IMR-90 (cell line): ENCODE data around the gene THSD7B. TPM values are rescaled to one million over a fixed set of nuclear protein-coding genes. Genes with fewer than 3 reads are reported as not detected.

Source experiments
- ATAC-seq: fragments of 200-7000 bp; cut with Tn5 transposase; 2 replicates; pipeline ENCODE4 v1.9.1; 2020; ENCODE audit warnings: low read depth, mild to moderate bottlenecking, moderate library complexity
- BruUV-seq: library from RNA; stranded (reverse); fragments of 400-500 nt; replicated peaks from 2 replicates; lab custom pipeline; 2021; lab: Mats Ljungman, UMichigan
- CTCF ChIA-PET: fragments of 300-600 bp; formaldehyde crosslinking; extraction: SDS; loops from one replicate; lab custom pipeline; 2021; ENCODE audit warnings: antibody characterized with exemption; lab: Yijun Ruan, JAX
- POLR2A ChIA-PET: fragments of 300-600 bp; sonication (Branson Sonifier 250); formaldehyde crosslinking; loops from one replicate; lab custom pipeline; 2022; ENCODE audit warnings: antibody characterized with exemption; ENCODE audit not compliant: unreplicated experiment; lab: Charles Lee
- DNase-seq: peaks from one replicate; pipeline ENCODE4 v3.0.0; 2013
- H2AFZ ChIP-seq: replicated peaks from 2 replicates; pipeline ENCODE3; 2013; ENCODE audit warnings: low read length, mild to moderate bottlenecking; ENCODE audit not compliant: poor library complexity
- H2AK5ac ChIP-seq: 2 replicates; pipeline ENCODE4 v1.6.1; 2013; ENCODE audit warnings: low read depth, low read length, inconsistent platforms
- H2AK9ac ChIP-seq: replicated peaks from 2 replicates; pipeline ENCODE3; 2013; ENCODE audit warnings: mild to moderate bottlenecking, low read depth, low read length, moderate library complexity; ENCODE audit not compliant: poor library complexity
- H2BK120ac ChIP-seq: 2 replicates; pipeline ENCODE4 v1.6.1; 2013; ENCODE audit warnings: low read depth, low read length, inconsistent platforms
- H2BK15ac ChIP-seq: 3 replicates; pipeline ENCODE4 v1.6.1; 2013; ENCODE audit warnings: low read depth, low read length, inconsistent platforms
- H2BK20ac ChIP-seq: 2 replicates; pipeline ENCODE4 v1.6.1; 2013; ENCODE audit warnings: low read depth, mild to moderate bottlenecking, inconsistent platforms, low read length, moderate library complexity
- H2BK5ac ChIP-seq: 2 replicates; pipeline ENCODE4 v1.6.1; 2013; ENCODE audit warnings: mild to moderate bottlenecking, low read depth, low read length, inconsistent platforms; ENCODE audit not compliant: poor library complexity, severe bottlenecking
- H3K14ac ChIP-seq: replicated peaks from 2 replicates; pipeline ENCODE4 v1.6.1; 2013; ENCODE audit warnings: low read depth, low read length, inconsistent platforms
- H3K18ac ChIP-seq: 2 replicates; pipeline ENCODE4 v1.6.1; 2013; ENCODE audit warnings: low read depth, low read length, control low read depth
- H3K23ac ChIP-seq: 2 replicates; pipeline ENCODE4 v1.6.1; 2013; ENCODE audit warnings: low read depth, low read length, inconsistent platforms
- H3K27ac ChIP-seq: 2 replicates; pipeline ENCODE4 v1.5.1; 2013; ENCODE audit warnings: mild to moderate bottlenecking, control low read depth, low read length; ENCODE audit not compliant: insufficient read depth
- H3K27me3 ChIP-seq: 2 replicates; pipeline ENCODE4 v1.6.1; 2013; ENCODE audit warnings: low read length; ENCODE audit not compliant: control insufficient read depth, insufficient read depth
- H3K36me3 ChIP-seq: 2 replicates; pipeline ENCODE4 v1.6.1; 2013; ENCODE audit warnings: low read length, mixed read lengths; ENCODE audit not compliant: control insufficient read depth, insufficient read depth
- H3K4ac ChIP-seq: 2 replicates; pipeline ENCODE4 v1.6.1; 2013; ENCODE audit warnings: low read depth, low read length, inconsistent platforms
- H3K4me1 ChIP-seq: 2 replicates; pipeline ENCODE4 v1.6.1; 2013; ENCODE audit warnings: low read length, mixed read lengths; ENCODE audit not compliant: control insufficient read depth, insufficient read depth
- H3K4me2 ChIP-seq: 2 replicates; pipeline ENCODE4 v1.6.1; 2013; ENCODE audit warnings: low read depth, mild to moderate bottlenecking, control low read depth, low read length, moderate library complexity
- H3K4me3 ChIP-seq: 2 replicates; pipeline ENCODE4 v1.5.1; 2013; ENCODE audit warnings: low read depth, mild to moderate bottlenecking, control low read depth, low read length, moderate library complexity; ENCODE audit not compliant: insufficient read depth
- H3K56ac ChIP-seq: 2 replicates; pipeline ENCODE4 v1.6.1; 2013; ENCODE audit warnings: low read length, inconsistent platforms; ENCODE audit not compliant: insufficient read depth; ENCODE audit errors: extremely low read depth
- H3K79me1 ChIP-seq, 2 experiments: 2 replicates each; pipeline ENCODE4 v1.6.1; 2013; ENCODE audit warnings: low read length in 2 of 2, inconsistent platforms in 1 of 2, low read depth in 1 of 2
- H3K9ac ChIP-seq: 2 replicates; pipeline ENCODE4 v1.6.1; 2013; ENCODE audit warnings: low read depth, low read length, control low read depth
- H3K9me1 ChIP-seq: 2 replicates; pipeline ENCODE4 v1.6.1; 2013; ENCODE audit warnings: low read length, inconsistent platforms; ENCODE audit not compliant: insufficient read depth
- H3K9me3 ChIP-seq: 2 replicates; pipeline ENCODE4 v1.6.1; 2013; ENCODE audit warnings: low read length; ENCODE audit not compliant: control insufficient read depth, insufficient read depth
- H4K20me1 ChIP-seq: 2 replicates; pipeline ENCODE4 v1.6.1; 2013; ENCODE audit warnings: low read length, inconsistent platforms; ENCODE audit not compliant: insufficient read depth
- H4K5ac ChIP-seq: 2 replicates; pipeline ENCODE4 v1.6.1; 2013; ENCODE audit warnings: mild to moderate bottlenecking, low read depth, low read length, control low read depth
- H4K8ac ChIP-seq, 2 experiments: 2 replicates each; pipeline ENCODE4 v1.6.1; 2013; ENCODE audit warnings: low read depth in 2 of 2, low read length in 2 of 2, control low read depth in 1 of 2, inconsistent platforms in 1 of 2
- H4K91ac ChIP-seq: 2 replicates; pipeline ENCODE4 v1.6.1; 2013; ENCODE audit warnings: low read depth, low read length, inconsistent platforms; ENCODE audit not compliant: insufficient read depth
- BHLHE40 ChIP-seq: fragments of 150-350 bp; IDR thresholded peaks from 2 replicates; pipeline ENCODE4 v1.6.1; 2016; ENCODE audit warnings: mild to moderate bottlenecking, low read depth, low read length
- CEBPB ChIP-seq: IDR thresholded peaks from 2 replicates; pipeline ENCODE4 v1.6.1; 2012; ENCODE audit warnings: low read depth, low read length, improper control_type of control experiment
- CHD1 ChIP-seq: IDR thresholded peaks from 2 replicates; pipeline ENCODE4 v1.6.1; 2012; ENCODE audit warnings: low read depth, low read length, improper control_type of control experiment
- CTCF ChIP-seq: conservative IDR thresholded peaks from 2 replicates; pipeline ENCODE4 v1.5.1; 2012; ENCODE audit warnings: mild to moderate bottlenecking, low read depth, low read length, improper control_type of control experiment
- ELK1 ChIP-seq: fragments of 150-350 bp; IDR thresholded peaks from 2 replicates; pipeline ENCODE4 v1.6.1; 2016; ENCODE audit warnings: low read depth, mild to moderate bottlenecking, low read length, moderate library complexity, borderline replicate concordance
- FOS ChIP-seq: fragments of 150-350 bp; IDR thresholded peaks from 2 replicates; pipeline ENCODE4 v1.6.1; 2016; ENCODE audit warnings: low read depth, low read length
- MAFK ChIP-seq: IDR thresholded peaks from 2 replicates; pipeline ENCODE4 v1.6.1; 2012; ENCODE audit warnings: low read depth, low read length, improper control_type of control experiment
- MAZ ChIP-seq: IDR thresholded peaks from 2 replicates; pipeline ENCODE4 v1.6.1; 2012; ENCODE audit warnings: low read depth, mild to moderate bottlenecking, low read length, improper control_type of control experiment, moderate library complexity, borderline replicate concordance
- MXI1 ChIP-seq: IDR thresholded peaks from 2 replicates; pipeline ENCODE4 v1.6.1; 2012; ENCODE audit warnings: low read depth, mild to moderate bottlenecking, low read length, moderate library complexity, borderline replicate concordance
- NFE2L2 ChIP-seq: fragments of 150-350 bp; IDR thresholded peaks from 2 replicates; pipeline ENCODE4 v1.6.1; 2016; ENCODE audit warnings: low read depth, mild to moderate bottlenecking, low read length
- POLR2A ChIP-seq: IDR thresholded peaks from 2 replicates; pipeline ENCODE4 v1.6.1; 2012; ENCODE audit warnings: mild to moderate bottlenecking, low read depth, low read length
- RAD21 ChIP-seq: IDR thresholded peaks from 2 replicates; pipeline ENCODE4 v1.6.1; 2012; ENCODE audit warnings: low read length, improper control_type of control experiment
- RCOR1 ChIP-seq: IDR thresholded peaks from 2 replicates; pipeline ENCODE4 v1.6.1; 2012; ENCODE audit warnings: mild to moderate bottlenecking, low read length, improper control_type of control experiment; ENCODE audit not compliant: insufficient replicate concordance
- RFX5 ChIP-seq: IDR thresholded peaks from 2 replicates; pipeline ENCODE4 v1.8.0; 2012; ENCODE audit warnings: low read depth, mild to moderate bottlenecking, low read length, moderate library complexity
- SMC3 ChIP-seq: fragments of 150-350 bp; IDR thresholded peaks from 2 replicates; pipeline ENCODE4 v1.6.1; 2016; ENCODE audit warnings: low read depth, mild to moderate bottlenecking, antibody characterized with exemption, low read length, moderate library complexity
- USF2 ChIP-seq: fragments of 150-350 bp; IDR thresholded peaks from 2 replicates; pipeline ENCODE4 v1.6.1; 2017; ENCODE audit warnings: mild to moderate bottlenecking, antibody characterized with exemption, low read length, low read depth
- WGBS, 2 experiments: methylation state at CpG; one replicate each; pipeline versions ENCODE4 v1.1.5 to v1.1.7; 2013; ENCODE audit warnings: missing lambda C conversion rate in 2 of 2; ENCODE audit not compliant: insufficient read length in 1 of 2; ENCODE audit errors: extremely low coverage in 2 of 2; 5-methylcytosine and 5-hydroxymethylcytosine counted together
- dilution Hi-C: fragments of 300-500 bp; cut with HindIII; formaldehyde crosslinking; loops from one replicate; pipeline ENCODE4 v1.14.3; 2018; ENCODE audit warnings: low sequenced_read_pairs; ENCODE audit not compliant: unreplicated experiment
- in situ Hi-C: fragments of 300-500 bp; cut with MboI; formaldehyde crosslinking; loops from 3 replicates; pipeline ENCODE4 v1.14.3; 2019; ENCODE audit warnings: low sequenced_read_pairs, inconsistent platforms, mixed read lengths
- intact Hi-C: fragments of 100-400 bp; cut with micrococcal nuclease; formaldehyde crosslinking; loops from 2 replicates; pipeline ENCODE4 v1.10.0; 2022
- polyA plus RNA-seq, 3 experiments: library from polyadenylated mRNA; depleted of rRNA; stranded (reverse); fragments of >200 nt; gene quantifications; 2 replicates each; pipeline ENCODE4 v1.2.3, GENCODE V29; 2012; ENCODE audit warnings: low replicate concordance in 1 of 3
- total RNA-seq: library from RNA; depleted of rRNA; stranded (reverse); fragments of >200 nt; gene quantifications from 2 replicates; pipeline ENCODE4 v1.2.3, GENCODE V29; 2012

The THSD7B gene
- total and polyA plus RNA-seq, 2 of the 4 experiments (the other 2 are of a cell fraction) = not detected

DNA sequence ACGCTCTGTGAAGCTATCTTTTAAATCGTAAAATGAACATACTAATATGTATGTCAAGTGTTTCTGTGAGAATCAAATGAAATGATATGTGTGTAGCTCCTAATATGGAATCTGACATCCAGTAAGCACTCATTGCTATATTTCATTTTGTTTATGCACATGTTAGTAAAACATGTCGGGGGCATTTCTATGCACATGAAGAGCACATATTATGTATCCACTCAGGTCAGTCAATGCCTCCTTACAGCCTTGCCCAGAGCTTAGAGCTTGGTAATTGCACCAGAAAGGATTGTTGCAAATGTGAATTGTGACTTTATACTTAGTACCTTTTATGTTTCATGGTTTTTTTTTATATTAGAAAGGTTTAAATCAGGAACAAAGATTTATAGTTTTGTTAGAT lies 735.3 kb downstream of the THSD7B start:
- no peak overlapping the region for H3K56ac ChIP-seq
- no peak overlapping the region for H3K23ac ChIP-seq
- H3K9me3 ChIP-seq = peaks cover 9% of the 10 kb centered on the region; the same call in 1 of the 2 replicates
- no TSS peak for BruUV-seq
- no peak overlapping the region for H4K91ac ChIP-seq
- intact Hi-C loops = no loop called here
- H3K18ac ChIP-seq = no peak overlapping the region
- no peak for ATAC-seq
- in situ Hi-C loops = no loop called here
- no peaks in the 10 kb centered on the region for H3K27me3 ChIP-seq
- dilution Hi-C loops = no loop called here
- no peak overlapping the region for H2BK20ac ChIP-seq
- no peaks in the 10 kb centered on the region for H3K9me1 ChIP-seq
- no peaks in the 10 kb centered on the region for H3K4me1 ChIP-seq
- H2AK5ac ChIP-seq = no peak overlapping the region
- no peaks in the 10 kb centered on the region for H3K36me3 ChIP-seq
- no peak overlapping the region for H4K8ac ChIP-seq
- WGBS, 2 experiments = no CpG with 5 or more reads among the region's 3 CpGs
- H3K9ac ChIP-seq = no peak overlapping the region
- H4K20me1 ChIP-seq = no peaks in the 10 kb centered on the region
- no peak overlapping the region for H2AFZ ChIP-seq
- no peak overlapping the region for H2BK15ac ChIP-seq
- H2BK5ac ChIP-seq = no peak overlapping the region
- H3K4me2 ChIP-seq = no peak overlapping the region
- no peak overlapping the region for H2BK120ac ChIP-seq
- H3K79me1 ChIP-seq = no peaks in the 10 kb centered on the region
- H3K4me3 ChIP-seq = no peak overlapping the region
- CTCF ChIA-PET = no interaction called here
- H3K4ac ChIP-seq = no peak overlapping the region
- no peak overlapping the region for H2AK9ac ChIP-seq
- no peak for DNase-seq
- no peak overlapping the region for H3K14ac ChIP-seq
- H3K27ac ChIP-seq = no peak overlapping the region
- no peak overlapping the region for H4K5ac ChIP-seq
- POLR2A ChIA-PET = no interaction called here
- TF ChIP-seq RFX5 (no peak), CHD1 (no peak), RCOR1 (no peak), SMC3 (no peak), NFE2L2 (no peak), BHLHE40 (no peak), USF2 (no peak), RAD21 (no peak), MAZ (no peak), MXI1 (no peak), FOS (no peak), CEBPB (no peak), ELK1 (no peak), CTCF (no peak), POLR2A (no peak), MAFK (no peak)
